Upper lobe of left lung (tissue), 4 donors: ENCODE measurements around the gene TIAL1.

Experiments used
- CTCF ChIP-seq, 6 experiments: fragments of 450-650 bp in 4 of 6; fragments of 200-600 bp in 2 of 6; sonication (generic) in 2 of 6; IDR thresholded peaks; one replicate each; pipeline ENCODE4 v1.5.1; 2016 to 2019; ENCODE audit warnings: antibody characterized with exemption in 6 of 6
- EP300 ChIP-seq, 4 donors: sonication (generic); formaldehyde crosslinking; IDR thresholded peaks; one replicate each; pipeline ENCODE4 v1.5.1; 2017; ENCODE audit warnings: antibody characterized with exemption in 4 of 4, control low read depth in 2 of 4
- POLR2A ChIP-seq, 4 donors: fragments of 450-650 bp; IDR thresholded peaks; one replicate each; pipeline ENCODE4 v1.5.1; 2016 to 2017; ENCODE audit warnings: antibody characterized with exemption in 4 of 4, mild to moderate bottlenecking in 2 of 4
- POLR2AphosphoS5 ChIP-seq, 2 donors: sonication (generic); formaldehyde crosslinking; IDR thresholded peaks; one replicate each; pipeline ENCODE4 v1.5.1; 2017; ENCODE audit warnings: antibody characterized with exemption in 2 of 2

GRCh38 chr10:119643306-119644204, 46.8 kb upstream of the TIAL1 start:
- TF ChIP-seq POLR2A (IDR thresholded peaks at IDR 0.05) = no peak
- no peak for TF ChIP-seq POLR2AphosphoS5 (IDR thresholded peaks at IDR 0.05)
- no peak for TF ChIP-seq CTCF (IDR thresholded peaks at IDR 0.05)
- no peak for TF ChIP-seq EP300 (IDR thresholded peaks at IDR 0.05)
